HG03342 (cell line): Measurements from ENCODE around the gene VAV1.

Experiments used
- ATAC-seq: cut with Tn5 transposase; IDR thresholded peaks from one replicate; pipeline ENCODE4 v1.9.1; 2021; ENCODE audit warnings: mild to moderate bottlenecking, moderate library complexity; ENCODE audit not compliant: unreplicated experiment

The VAV1 gene, protein sequence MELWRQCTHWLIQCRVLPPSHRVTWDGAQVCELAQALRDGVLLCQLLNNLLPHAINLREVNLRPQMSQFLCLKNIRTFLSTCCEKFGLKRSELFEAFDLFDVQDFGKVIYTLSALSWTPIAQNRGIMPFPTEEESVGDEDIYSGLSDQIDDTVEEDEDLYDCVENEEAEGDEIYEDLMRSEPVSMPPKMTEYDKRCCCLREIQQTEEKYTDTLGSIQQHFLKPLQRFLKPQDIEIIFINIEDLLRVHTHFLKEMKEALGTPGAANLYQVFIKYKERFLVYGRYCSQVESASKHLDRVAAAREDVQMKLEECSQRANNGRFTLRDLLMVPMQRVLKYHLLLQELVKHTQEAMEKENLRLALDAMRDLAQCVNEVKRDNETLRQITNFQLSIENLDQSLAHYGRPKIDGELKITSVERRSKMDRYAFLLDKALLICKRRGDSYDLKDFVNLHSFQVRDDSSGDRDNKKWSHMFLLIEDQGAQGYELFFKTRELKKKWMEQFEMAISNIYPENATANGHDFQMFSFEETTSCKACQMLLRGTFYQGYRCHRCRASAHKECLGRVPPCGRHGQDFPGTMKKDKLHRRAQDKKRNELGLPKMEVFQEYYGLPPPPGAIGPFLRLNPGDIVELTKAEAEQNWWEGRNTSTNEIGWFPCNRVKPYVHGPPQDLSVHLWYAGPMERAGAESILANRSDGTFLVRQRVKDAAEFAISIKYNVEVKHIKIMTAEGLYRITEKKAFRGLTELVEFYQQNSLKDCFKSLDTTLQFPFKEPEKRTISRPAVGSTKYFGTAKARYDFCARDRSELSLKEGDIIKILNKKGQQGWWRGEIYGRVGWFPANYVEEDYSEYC

DNA sequence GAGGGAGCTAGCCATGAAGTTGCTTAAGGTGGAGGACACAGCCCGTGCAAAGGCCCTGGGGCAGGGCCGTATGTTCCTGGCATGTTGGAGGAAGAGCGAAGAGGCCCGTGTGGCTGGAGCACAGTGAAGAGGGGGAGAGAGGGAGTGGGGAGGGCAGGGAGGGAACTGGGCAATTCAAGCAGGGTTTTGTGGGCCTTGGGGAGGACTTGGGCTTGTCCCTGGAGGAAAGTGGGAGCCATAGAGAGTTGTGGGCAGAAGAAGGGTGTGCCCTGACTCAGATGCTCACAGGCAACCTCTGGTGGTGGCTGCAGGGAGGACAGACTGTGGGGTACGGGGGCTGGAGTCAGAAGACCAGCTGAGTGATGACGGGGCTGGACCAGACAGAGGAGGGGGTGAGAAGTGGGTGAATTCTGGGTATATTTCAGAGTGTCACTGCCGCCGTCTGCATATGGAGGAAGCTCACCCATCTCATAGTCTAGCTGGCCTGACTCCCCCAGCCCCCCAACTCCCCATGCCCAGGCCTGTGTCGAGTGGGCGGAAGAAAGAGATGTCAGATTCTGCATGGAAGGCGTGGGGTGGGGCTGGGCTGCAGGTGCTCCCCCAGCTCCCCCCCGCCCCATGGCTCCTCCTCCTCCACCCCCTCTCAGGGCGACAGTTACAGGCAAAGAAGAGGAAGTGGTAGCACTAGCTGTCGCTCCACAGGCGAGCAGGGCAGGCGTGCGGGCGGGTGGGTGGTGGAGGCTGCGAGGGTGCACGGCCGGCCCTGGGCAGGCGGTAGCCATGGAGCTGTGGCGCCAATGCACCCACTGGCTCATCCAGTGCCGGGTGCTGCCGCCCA lies at the start of gene VAV1:
Gene VAV1 (plus strand): TSS at position 681 of the 838 bp plus-strand sequence. CDS start 100 bp downstream, at position 781.
- peak; percentile 41 for ATAC-seq

DNA sequence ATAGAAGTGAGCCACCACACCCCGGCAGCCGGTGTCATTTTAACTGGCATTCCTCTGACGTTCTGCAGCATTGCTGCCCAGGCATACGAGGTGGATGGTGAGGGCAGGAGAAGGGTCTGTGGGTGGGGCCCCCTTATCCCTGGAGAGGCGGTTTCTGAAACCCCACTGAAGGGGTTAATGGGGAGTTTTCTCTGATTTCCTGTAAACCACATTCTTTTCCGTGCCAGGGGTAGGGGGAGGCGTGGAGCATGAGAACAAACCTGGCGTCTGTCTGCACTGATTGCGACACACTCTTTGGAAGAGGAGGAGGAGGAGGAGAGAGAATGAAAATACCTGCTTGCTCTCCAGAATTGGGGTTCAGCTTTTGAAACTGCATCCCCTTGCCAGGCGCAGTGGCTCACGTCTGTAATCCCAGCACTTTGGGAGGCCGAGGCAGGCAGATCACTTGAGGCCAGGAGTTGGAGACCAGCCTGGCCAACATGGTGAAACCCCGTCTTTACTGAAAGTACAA lies 49.3 kb upstream of the VAV1 start:
- ATAC-seq = no peak

DNA sequence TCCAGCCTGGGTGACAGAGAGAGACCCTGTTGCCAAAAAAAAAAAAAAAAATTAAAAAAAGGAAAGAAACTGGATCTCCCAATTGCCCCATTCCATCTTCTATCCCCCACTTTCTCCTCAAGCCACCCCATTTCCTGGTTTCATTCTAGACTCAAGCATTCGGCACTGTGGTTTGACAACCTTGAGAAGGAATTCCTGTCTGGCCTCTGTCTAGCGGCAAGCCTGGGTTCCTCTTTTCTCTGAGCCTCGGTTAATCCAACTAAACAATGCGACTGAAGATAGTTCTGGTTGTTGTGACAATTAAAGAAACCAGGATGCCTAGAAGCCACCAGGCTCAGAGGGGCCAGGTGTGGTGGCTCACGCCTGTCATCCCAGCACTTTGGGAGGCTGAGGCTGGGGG lies 48.8 kb upstream of the VAV1 start:
- no peak for ATAC-seq

DNA sequence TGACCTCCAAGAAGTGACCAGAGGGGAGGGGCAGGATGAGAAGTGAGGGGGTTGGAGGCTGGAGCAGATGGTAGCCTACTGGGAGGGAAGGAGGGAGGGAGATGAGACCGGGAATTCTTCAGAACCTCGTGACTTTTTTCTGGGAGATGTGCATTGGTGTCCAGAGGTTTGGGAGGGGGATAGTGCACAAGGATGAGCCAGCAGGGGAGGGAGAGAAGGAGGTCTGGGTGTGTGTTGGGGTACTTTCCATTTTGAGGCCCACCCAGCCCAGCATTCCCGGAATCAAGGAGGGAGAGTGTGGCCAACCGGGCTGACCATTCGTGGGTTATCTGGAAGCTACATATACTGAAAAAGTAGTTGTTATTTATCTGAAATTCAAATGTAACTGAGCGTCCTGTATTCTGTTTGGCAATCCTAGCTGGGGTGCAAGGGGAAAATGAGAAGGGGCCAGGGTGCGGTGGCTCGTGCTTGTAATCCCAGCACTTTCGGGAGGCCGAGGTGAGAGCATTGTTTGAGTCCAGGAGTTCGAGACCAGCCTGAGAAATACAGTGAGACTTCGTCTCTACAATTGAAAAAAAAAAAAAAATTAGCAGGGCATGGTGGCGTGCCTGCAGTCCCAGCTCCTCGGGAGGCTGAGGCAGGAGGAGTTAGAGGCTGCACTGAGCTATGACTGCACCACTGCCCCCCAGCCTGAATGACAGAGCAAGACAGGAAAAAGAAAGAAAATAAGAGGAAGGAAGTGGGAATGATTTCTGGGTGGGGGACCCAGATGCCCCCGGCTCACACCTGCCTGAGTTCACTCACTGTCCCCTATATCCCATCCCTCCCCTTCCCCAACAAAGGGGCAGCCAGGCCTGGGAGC lies 47.6 kb upstream of the VAV1 start:
- ATAC-seq = no peak

DNA sequence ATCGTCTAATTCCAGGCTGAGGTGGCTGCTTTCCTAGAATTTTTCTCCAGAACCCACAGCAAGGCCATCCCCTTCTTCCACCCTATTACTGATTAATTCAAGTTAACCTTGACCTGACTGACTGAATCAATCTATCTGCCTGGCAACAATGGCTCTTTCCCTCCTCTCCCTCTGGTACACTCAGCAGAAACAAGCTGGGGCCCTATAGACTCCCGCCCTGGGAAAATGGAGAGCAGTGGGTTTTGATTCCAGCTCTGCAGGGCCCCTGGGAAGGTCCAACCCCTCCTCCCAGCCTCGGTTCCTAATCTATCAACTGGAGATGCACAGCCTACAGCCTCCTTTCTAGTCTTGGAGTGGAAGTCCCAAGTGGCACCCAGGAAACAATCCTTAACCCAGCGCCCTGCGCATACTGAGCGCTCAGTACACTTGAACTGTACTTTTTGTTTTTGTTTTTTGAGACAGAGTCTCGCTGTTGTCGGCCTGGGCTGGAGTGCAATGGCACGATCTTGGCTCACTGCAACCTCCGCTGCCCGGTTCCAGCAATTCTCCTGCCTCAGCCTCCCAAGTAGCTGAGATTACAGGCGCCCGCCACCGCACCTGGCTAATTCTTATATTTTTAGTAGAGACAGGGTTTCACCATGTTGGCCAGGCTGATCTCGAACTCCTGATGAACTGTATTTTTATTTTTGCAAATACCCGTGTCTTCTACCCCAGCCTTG lies 46.8 kb upstream of the VAV1 start:
- no peak for ATAC-seq

DNA sequence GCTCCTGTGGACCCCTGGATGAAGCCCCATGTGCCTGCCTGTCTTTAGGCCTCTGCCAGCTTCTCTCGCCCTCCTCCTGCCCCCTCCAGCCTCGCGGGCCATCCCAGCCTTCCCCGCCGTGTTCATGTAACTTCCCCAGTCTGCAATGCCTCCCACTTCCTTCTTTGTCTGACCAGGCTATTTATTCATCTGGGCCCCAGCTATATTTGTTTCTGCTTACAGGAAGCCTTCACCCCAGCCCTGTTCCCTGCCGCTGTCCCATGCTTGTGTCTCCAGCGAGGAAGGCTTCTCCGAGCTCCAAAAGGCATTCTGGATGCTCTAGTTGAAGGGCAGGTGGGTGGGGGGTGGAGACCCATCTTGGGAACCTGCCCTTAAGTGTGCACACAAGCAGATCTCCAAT lies 44.2 kb upstream of the VAV1 start:
- ATAC-seq = no peak

DNA sequence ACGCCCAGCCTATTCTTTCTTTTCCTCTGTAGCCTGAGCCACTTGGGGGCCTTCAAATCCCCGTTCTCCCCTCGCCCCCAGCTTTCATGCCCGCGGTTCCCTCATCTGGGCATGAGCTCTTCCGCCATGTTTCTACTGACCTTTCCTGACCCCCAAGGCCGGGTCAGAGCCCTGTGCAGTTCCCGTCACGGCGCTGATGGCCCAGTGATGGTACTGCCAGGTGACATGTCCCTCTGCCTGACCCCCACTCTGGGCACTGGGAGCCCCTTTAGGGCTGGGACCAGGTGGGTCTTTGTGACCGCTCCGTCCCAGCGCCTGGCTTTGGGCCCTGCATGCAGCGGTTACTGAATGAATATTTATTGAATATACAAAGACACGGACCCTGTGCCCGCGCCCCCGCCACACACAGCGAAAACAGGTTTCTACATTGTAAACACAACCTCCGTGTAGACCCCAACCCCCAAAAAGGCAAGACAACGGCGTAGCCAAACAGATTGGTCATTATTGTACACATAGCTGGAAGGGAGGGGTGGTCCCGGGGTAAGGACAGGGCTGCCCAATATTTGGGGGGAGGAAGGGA lies 42.8 kb upstream of the VAV1 start:
- no peak for ATAC-seq

DNA sequence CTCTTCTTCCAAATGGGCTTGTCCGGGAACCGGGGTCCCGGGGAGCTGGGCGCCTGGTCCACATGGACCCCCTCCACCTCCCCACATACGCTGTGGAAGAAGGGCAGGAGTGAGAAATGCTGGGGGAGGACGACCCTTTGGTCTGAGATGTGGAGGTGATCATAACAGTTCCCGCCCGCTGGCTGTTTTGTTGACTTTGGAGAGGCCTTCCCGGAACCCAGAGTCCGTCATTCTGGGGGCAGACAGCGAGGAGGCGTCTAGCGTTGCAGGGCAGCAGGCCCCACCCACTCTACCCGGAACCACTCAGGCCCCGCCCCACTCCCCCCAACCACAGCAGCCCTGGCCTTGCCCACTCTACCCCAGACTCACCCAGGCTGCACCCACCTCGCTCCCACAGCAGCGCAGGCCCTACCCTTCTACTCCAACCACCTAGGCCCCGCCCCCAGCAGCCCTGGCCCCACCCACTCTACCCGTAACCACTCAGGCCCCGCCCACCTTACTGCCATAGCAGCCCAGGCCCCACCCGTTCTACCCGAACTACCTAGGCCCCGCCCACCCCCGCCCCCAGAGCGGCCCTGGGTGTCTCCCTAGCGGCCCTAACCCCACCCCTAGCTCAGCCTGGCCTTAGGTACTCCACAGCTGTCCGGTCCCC lies 42.2 kb upstream of the VAV1 start:
- ATAC-seq = no peak

DNA sequence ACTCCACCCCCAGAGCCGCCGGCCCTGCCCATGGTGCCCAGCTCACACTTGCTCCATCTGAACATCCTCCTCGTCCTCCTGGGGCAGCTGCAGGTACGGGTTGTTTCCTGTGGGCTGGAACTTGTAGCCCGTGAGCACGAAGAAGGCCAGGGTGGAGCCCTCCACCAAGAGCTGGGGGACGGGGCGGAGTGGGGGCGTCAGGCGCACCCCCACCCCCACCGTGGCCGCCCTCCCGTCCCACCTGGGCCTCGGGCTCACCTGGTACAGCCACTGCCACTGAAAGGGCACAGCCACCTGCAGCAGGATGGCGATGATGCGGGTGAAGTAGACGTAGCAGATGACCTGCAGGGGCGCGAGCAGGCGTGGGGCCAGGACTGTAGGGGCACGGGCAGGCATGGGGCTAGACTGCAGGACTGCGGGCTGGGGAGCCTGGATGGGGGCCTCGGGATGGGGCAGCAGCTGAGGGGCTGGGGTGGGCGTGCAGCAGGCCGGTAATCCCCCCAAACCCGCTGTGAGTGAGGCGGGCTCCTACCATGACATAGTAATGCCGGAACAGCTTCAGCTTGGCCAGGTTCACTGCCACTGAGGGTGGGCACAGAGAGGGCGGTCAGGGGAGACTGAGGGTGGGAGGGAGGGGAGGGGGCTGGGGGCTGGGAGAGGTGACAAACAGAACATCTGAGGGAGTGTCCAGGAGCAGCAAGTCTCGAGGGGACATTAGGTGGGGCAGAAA lies 41.4 kb upstream of the VAV1 start:
- no peak for ATAC-seq

DNA sequence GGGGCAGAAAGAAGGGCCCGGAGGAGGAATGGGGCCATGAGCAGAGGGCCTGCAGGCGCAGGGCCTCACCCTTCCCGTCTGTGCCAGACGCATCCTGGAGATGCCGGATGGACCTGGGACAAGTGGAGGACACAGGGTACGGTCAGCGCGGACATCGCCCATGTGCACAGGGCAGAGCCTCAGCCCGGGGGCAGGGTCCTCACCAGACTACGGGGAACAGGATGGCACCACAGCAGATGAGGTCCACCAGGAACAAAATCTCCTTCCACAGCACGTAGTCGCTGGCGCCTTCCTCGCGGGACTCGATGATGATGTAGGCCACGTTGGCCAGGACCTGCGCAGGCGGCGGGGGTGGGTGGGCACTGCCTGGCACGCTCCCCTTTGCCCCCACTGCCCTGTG lies 40.7 kb upstream of the VAV1 start:
- ATAC-seq = no peak

DNA sequence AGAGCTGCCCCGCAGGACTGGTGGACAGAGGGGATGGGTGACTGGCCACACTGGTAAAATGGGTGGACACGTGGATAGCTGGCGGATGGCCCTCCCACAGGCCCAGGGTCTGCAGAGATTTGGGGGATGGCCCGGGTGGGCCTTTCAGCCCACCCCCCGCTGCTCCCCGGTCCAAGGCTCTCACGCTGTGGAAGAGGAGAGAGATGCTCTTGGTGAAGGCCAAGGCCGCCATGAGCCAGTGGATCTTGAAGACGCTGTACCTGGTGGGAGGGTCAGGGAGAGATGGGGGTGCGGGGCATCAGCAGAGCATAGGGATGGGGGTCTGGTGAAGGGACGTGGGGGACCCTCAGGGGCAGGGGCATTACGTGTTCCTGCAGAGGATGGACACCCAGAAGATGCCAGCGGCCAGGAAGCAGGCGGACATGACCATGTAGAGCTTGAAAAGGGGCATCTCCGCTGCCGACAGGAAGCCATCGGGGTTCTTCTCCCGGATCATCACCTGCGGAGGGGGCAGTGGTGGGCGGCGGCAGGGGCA lies 39.6 kb upstream of the VAV1 start:
- no peak for ATAC-seq

DNA sequence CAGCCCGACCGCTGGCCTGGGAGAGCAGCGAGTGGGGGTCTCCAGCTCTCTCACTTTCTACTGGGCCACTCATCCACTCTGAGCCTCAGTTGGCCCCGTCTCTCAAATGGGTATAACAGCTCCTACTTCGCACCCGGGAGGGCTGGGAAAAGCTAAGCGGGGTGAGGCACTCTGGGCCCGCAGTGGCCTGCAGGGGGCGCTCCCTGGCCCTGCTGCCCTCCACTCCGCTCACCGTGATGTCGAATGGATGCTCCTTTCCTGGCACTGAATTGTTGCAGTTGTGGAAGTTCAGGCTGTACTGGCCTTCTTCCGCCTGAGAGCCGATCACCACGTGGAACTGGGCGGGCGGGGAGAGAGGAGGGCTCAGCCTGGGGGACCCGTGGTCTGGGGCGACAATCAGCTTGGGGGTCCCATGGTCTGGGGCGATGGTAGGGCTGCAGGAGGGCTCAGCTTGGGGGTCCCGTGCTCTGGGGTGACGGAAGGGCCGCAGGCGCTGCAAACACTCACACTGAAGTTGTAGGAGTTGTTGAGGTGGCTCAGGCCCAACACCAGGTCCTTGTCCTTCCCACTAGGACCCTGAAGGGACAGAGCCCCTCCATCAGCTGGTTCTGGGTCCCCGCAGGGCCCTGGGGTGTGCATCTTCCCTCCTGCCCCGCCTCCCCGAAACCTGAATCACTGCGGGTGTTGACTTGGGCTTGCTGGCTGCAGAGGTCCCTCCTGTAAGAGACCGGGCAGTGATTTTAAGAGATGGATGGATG lies 39.0 kb upstream of the VAV1 start:
- ATAC-seq = no peak

DNA sequence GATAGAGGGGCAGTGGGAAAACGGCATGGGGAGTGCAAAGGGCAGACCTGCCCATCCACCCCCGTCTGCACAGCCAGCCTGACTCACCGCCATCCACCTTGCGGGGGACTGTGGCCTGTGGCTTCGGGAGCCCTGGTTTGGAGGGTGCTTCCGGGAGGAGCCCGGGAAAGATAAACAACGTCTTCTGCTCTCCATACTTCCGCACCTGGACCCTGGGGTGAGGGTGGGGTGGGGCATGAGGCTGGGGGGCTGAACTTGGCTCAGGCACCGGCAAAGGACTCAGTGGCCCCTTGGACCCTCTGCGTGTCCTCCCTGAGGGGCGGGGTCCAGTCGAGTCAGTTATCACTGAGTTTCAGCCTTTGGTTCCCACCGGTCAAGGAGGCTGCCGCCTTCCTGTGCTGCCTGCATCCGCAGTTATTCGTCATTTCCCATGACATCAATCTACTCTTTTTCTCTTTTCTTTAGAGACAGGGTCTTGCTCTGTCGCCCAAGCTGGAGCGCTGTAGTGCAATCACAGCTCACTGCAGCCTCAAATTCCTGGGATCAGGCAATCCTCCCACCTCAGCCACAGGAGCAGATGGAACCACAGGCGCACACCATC lies 38.3 kb upstream of the VAV1 start:
- ATAC-seq = no peak

DNA sequence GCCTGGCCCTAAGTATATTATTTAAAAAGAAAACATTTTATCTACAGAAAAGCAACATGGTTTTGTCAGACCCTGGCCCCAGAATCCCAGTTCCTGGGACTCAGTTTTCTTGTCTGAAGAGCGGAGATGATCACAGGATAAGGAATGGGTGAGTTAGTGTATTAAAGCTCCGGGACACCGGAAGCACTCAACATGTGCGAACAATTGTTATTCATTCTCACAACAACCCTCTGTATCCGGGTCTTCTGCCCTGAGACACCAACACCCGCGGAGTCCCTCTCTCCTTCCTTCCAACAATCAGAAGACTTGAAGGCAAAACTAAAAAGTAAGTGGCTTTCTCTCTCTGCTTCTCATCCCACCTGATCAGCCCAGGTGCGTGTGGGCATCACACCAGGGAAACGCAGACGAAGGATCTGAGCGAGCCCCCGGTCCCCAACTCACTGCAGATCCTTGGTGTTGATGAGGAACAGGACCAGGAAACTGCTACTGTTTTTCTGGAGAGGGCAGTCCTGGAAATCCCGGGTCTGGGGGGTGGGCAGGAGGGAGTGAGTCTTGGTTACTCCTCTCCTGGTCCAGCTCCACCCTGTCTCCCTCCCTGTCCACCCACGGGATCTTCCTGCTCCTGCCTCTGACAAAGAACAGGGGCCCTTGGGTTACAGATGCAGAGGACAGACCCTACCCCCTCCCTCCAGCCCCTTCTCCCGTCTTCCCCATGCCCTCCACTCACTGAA lies 37.2 kb upstream of the VAV1 start:
- no peak for ATAC-seq

DNA sequence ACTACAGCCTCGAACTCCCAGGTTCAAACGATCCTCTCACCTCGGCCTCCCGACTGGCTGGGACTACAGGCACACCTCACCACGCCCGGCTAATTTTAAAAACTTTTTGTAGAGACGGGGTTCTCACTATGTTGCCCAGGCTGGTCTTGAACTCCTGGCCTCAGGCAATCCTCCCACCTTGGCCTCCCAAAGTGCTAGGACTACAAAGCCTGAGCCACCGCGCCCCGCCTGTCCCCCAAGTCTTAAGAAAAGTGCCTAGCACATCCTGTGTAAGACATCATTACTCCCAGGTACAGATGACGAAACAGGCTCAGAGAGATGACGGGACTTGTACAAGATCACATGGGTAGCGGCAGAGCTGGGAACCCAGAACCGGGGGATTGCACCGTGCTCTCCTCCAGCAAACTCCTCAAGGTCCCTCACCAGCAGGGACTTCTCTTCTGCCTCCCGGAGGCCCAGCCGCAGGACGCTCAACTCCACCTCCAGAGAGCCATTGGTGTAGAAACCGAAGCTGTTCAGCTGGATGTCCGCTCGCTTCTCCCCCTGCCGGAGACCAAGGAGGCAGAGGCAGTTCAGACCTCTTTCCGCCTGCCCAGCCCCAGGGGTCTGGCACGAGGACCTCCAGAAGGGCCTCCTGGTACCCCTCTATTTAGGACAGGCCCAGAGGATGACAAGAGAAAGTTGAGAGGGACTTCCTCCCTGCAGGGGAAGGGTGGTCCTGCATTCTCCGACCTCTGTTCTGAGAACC lies 36.2 kb upstream of the VAV1 start:
- no peak for ATAC-seq
